GM19455 (cell line): Measurements from ENCODE around the gene KRT71.

Experiments
- ATAC-seq: cut with Tn5 transposase; IDR thresholded peaks from one replicate; pipeline ENCODE4 v1.9.1; 2021; ENCODE audit not compliant: unreplicated experiment

KRT71 gene

DNA sequence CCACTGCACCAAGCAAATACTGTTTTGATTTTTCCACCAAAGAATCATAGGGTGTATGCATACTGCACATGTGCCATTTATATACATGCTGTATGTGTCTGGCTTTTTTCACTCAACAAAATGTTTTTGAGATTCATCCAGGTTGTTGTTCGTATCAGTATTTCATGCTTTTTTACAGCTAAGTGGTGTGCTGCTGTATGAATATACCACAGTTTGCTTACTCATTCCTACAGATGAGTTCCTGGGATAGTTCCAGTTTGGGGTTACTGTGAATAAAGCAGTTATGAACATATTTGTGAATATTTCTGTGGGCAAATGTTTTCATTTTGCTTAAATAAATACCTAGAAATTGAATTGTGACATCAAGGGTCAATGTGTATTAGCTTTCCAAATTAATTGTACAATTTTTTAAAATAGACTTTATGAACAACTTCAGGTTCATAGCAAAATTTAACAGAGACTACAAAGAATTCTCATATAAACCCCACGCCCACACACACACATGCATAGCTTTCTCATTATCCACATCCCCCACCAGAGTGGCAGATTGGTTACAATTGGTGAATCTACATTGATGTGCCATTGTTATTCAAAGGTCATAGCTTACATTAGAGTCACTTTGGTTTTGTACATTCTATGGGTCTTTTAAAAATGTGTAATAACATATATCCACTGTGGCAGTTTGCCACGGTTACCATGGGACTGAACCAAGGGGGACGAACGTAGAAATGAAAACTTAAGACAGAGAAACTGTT, 53.0 kb downstream of the KRT71 start:
- ATAC-seq: no peak

GRCh38 chr12:52498946-52499345, 54.0 kb downstream of the KRT71 start:
- ATAC-seq: no peak

DNA sequence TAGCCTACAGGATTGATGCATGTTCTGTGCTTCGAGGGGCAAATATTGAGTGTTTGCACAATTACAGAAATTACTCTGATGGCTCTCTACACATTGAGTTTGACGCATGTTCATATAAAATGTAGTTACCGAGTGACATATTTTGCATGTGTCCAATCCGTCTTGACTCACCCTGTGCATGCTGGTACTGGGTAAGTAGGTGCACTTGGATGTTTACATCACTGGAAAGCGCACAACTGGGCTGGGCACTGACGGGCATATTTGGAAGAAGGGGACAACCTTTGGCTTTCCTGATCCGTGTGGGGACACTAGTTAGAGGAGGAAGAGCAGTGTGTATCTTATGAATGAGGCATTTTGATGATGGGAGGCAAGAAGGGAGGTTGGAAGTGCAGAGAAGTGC, 55.0 kb downstream of the KRT71 start:
- no peak for ATAC-seq

- no peak for ATAC-seq
Measured at GRCh38 chr12:52496590-52497071, 56.3 kb downstream of the KRT71 start.

- ATAC-seq: no peak
Measured at GRCh38 chr12:52496054-52496453, 56.9 kb downstream of the KRT71 start.

DNA sequence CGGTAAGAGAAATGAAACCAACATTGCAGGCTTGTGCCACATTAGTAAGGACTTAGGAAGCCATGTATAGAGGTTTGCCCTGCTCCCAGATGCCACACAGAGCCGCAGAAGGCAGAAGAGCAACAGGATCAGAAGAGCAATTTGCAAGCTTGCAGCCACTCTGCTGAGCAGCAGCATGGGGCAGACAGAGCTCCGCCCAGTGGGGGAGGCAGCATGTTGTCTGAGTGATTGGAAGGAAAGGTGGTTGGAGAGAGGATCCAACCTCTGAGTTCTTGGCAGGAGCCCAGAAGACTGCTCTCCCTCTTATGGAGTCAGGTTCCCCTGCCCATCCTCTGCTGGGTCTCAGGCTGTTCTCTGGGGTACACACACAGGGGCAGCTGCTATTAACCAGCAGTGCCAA, 57.6 kb downstream of the KRT71 start:
- ATAC-seq: no peak

- ATAC-seq: no peak
Measured at GRCh38 chr12:52494518-52494917, 58.4 kb downstream of the KRT71 start.

DNA sequence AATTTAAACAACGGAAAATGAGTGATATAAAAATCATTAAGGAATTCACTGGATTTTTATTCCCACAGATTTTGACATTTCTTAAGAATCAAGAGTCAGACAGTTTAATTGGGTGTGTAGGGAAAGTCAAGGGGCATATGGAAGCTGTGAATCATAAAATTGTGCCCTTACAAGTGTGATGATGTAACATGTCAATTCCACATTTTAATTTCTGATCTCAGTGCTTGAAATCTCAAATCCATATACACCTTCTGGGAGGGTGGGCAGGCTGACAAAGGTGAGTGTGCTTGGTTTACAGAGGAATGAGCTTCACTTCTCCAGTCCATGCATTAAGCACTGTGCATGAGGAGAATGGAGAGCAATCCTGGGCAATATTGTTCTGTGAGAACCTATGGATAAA, 58.8 kb downstream of the KRT71 start:
- no peak for ATAC-seq
